Osteocyte (in vitro differentiated cells): ENCODE data around the gene VPS4B. TPM values are rescaled to one million over a fixed set of nuclear protein-coding genes. Genes with fewer than 3 reads are reported as not detected.

Source experiments
- DNase-seq: peaks from one replicate; pipeline ENCODE4 v3.0.0; 2021; ENCODE audit warnings: mixed read lengths; ENCODE audit not compliant: unreplicated experiment; ENCODE audit errors: extremely low spot score
- H3K27ac Mint-ChIP-seq: one replicate; pipeline ENCODE4 v1.8.0; 2021; ENCODE audit warnings: mild to moderate bottlenecking, mixed read lengths; ENCODE audit not compliant: unreplicated experiment
- H3K27me3 Mint-ChIP-seq: one replicate; pipeline ENCODE4 v1.8.0; 2021; ENCODE audit warnings: mixed read lengths; ENCODE audit not compliant: unreplicated experiment
- H3K36me3 Mint-ChIP-seq: one replicate; pipeline ENCODE4 v1.8.0; 2021; ENCODE audit warnings: mixed read lengths; ENCODE audit not compliant: unreplicated experiment
- H3K4me1 Mint-ChIP-seq: one replicate; pipeline ENCODE4 v1.8.0; 2021; ENCODE audit warnings: mixed read lengths; ENCODE audit not compliant: unreplicated experiment
- H3K4me3 Mint-ChIP-seq: one replicate; pipeline ENCODE4 v1.8.0; 2021; ENCODE audit warnings: mild to moderate bottlenecking, moderate library complexity, mixed read lengths; ENCODE audit not compliant: unreplicated experiment
- H3K9me3 Mint-ChIP-seq: one replicate; pipeline ENCODE4 v1.8.0; 2021; ENCODE audit warnings: mixed read lengths; ENCODE audit not compliant: unreplicated experiment
- total RNA-seq: library from RNA; stranded (reverse); gene quantifications from 2 replicates; pipeline ENCODE4 v1.2.1, GENCODE V29; 2021
- TF ChIP-seq, protein P1 (sequence below): fragments of 200-600 bp; sonication (generic); IDR thresholded peaks from 2 replicates; pipeline ENCODE4 v1.5.0; 2021; ENCODE audit warnings: antibody characterized with exemption, mild to moderate bottlenecking, moderate library complexity

Gene VPS4B
- total RNA-seq, 1 donor from 2014 or later = 59.1 TPM

DNA sequence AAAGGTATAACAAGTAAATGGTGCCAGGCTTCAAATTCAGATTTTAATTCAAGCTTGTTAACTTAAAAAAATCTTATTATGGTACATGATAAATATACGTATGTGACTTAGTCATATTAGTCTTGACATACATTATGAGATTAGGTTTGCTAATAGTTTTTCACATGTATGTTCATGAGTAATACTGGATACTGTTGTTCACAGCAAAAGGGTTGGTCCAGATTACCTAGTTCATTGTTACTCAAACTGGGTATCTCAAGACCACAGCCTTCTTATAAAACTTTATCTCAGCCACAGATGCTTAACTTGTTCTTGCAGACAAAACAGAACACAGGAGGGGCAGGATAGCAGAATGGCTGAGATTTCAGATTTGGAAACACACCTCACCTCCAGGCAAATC lies 26.8 kb downstream of the VPS4B start:
- TF ChIP-seq, protein P1, sequence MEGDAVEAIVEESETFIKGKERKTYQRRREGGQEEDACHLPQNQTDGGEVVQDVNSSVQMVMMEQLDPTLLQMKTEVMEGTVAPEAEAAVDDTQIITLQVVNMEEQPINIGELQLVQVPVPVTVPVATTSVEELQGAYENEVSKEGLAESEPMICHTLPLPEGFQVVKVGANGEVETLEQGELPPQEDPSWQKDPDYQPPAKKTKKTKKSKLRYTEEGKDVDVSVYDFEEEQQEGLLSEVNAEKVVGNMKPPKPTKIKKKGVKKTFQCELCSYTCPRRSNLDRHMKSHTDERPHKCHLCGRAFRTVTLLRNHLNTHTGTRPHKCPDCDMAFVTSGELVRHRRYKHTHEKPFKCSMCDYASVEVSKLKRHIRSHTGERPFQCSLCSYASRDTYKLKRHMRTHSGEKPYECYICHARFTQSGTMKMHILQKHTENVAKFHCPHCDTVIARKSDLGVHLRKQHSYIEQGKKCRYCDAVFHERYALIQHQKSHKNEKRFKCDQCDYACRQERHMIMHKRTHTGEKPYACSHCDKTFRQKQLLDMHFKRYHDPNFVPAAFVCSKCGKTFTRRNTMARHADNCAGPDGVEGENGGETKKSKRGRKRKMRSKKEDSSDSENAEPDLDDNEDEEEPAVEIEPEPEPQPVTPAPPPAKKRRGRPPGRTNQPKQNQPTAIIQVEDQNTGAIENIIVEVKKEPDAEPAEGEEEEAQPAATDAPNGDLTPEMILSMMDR = no peak
- H3K27me3 Mint-ChIP-seq = no peaks in the 10 kb centered on the region
- no peak for DNase-seq
- H3K4me1 Mint-ChIP-seq = no peaks in the 10 kb centered on the region
- no peaks in the 10 kb centered on the region for H3K9me3 Mint-ChIP-seq
- no peak overlapping the region for H3K4me3 Mint-ChIP-seq
- no peak overlapping the region for H3K27ac Mint-ChIP-seq
- H3K36me3 Mint-ChIP-seq = peaks cover 45% of the 10 kb centered on the region

GRCh38 chr18:63394954-63395353 lies 27.3 kb downstream of the VPS4B start:
- H3K9me3 Mint-ChIP-seq = no peaks in the 10 kb centered on the region
- DNase-seq = no peak
- no peak overlapping the region for H3K4me3 Mint-ChIP-seq
- H3K27ac Mint-ChIP-seq = no peak overlapping the region
- H3K4me1 Mint-ChIP-seq = no peaks in the 10 kb centered on the region
- H3K27me3 Mint-ChIP-seq = no peaks in the 10 kb centered on the region
- H3K36me3 Mint-ChIP-seq = peaks cover 42% of the 10 kb centered on the region
- TF ChIP-seq, protein P1 = no peak

- Mint-ChIP-seq H3K36me3 (peaks cover 32% of the 10 kb centered on the region), H3K27me3 (no peaks in the 10 kb centered on the region), H3K4me3 (no peak overlapping the region), H3K9me3 (peaks cover 5% of the 10 kb centered on the region), H3K27ac (no peak overlapping the region), H3K4me1 (no peaks in the 10 kb centered on the region)
- no peak for DNase-seq
- TF ChIP-seq, protein P1 = no peak
Observed at GRCh38 chr18:63387861-63388260, 34.4 kb downstream of the VPS4B start.

GRCh38 chr18:63382843-63383242 lies 39.4 kb downstream of the VPS4B start:
- H3K36me3 Mint-ChIP-seq = peaks cover 16% of the 10 kb centered on the region
- no peak overlapping the region for H3K27ac Mint-ChIP-seq
- no peaks in the 10 kb centered on the region for H3K27me3 Mint-ChIP-seq
- peaks cover 5% of the 10 kb centered on the region for H3K9me3 Mint-ChIP-seq
- DNase-seq = no peak
- H3K4me1 Mint-ChIP-seq = peaks cover 19% of the 10 kb centered on the region
- H3K4me3 Mint-ChIP-seq = no peak overlapping the region
- TF ChIP-seq, protein P1 = no peak

GRCh38 chr18:63379639-63379962 lies 42.7 kb downstream of the VPS4B start:
- peak overlapping the region; percentile 90 for H3K27ac Mint-ChIP-seq
- TF ChIP-seq, protein P1 = no peak
- H3K36me3 Mint-ChIP-seq = peaks cover 14% of the 10 kb centered on the region
- peaks cover 11% of the 10 kb centered on the region for H3K9me3 Mint-ChIP-seq
- H3K4me3 Mint-ChIP-seq = no peak overlapping the region
- peaks cover 19% of the 10 kb centered on the region for H3K4me1 Mint-ChIP-seq
- H3K27me3 Mint-ChIP-seq = no peaks in the 10 kb centered on the region
- DNase-seq = no peak
